ELR (cell line): ENCODE measurements around the gene CETP.
A peak's percentile ranks its signal among the peaks of the same experiment; 100 is the strongest.
"Not testable (repeated sequence)": the region's sequence is repeated elsewhere in the genome, so short reads cannot be mapped to it uniquely, and the experiment has no call there.

Source experiments
- DNase-seq: peaks from one replicate; pipeline ENCODE4 v3.0.0-alpha.2; 2015; ENCODE audit warnings: low read depth

CETP gene

GRCh38 chr16:56981729-56982271 is 20.1 kb downstream of the CETP start:
- DNase-seq: no peak

- no peak for DNase-seq
Observed at GRCh38 chr16:56982695-56983094, 20.9 kb downstream of the CETP start.

GRCh38 chr16:56983211-56983751 is 21.5 kb downstream of the CETP start:
- DNase-seq: no peak

- DNase-seq: no peak
Observed at GRCh38 chr16:56984639-56985038, 22.9 kb downstream of the CETP start.

- peak; percentile 91 for DNase-seq
Observed at GRCh38 chr16:56985288-56985961, 23.7 kb downstream of the CETP start.

GRCh38 chr16:56985962-56986360 is 24.2 kb downstream of the CETP start:
- DNase-seq: no peak

GRCh38 chr16:56986361-56986760 is 24.6 kb downstream of the CETP start:
- DNase-seq: no peak

- not testable (repeated sequence) for DNase-seq
Observed at GRCh38 chr16:56986908-56987307, 25.2 kb downstream of the CETP start.

- DNase-seq: no peak
Observed at GRCh38 chr16:56987692-56988091, 25.9 kb downstream of the CETP start.

GRCh38 chr16:56988161-56988947 is 26.6 kb downstream of the CETP start:
- no peak for DNase-seq

- peak; percentile 91 for DNase-seq
Observed at GRCh38 chr16:56988948-56989945, 27.5 kb downstream of the CETP start, which contains the start of gene NLRC5. Gene NLRC5, plus strand, starts transcription at chr16:56989557. Its CDS starts 31,156 bp downstream, at chr16:57020713.

- no peak for DNase-seq
Observed at GRCh38 chr16:56989988-56990387, 28.2 kb downstream of the CETP start.

- DNase-seq: no peak
Observed at GRCh38 chr16:56990407-56991286, 28.9 kb downstream of the CETP start.

- DNase-seq: not testable (repeated sequence)
Observed at GRCh38 chr16:56992431-56992830, 30.7 kb downstream of the CETP start.

- no peak for DNase-seq
Observed at GRCh38 chr16:56993204-56993603, 31.5 kb downstream of the CETP start.

GRCh38 chr16:56994311-56994710 is 32.6 kb downstream of the CETP start:
- DNase-seq: no peak

- DNase-seq: no peak
Observed at GRCh38 chr16:56995136-56995805, 33.5 kb downstream of the CETP start.

GRCh38 chr16:56997264-56997663 is 35.5 kb downstream of the CETP start:
- no peak for DNase-seq

- no peak for DNase-seq
Observed at GRCh38 chr16:56997931-56998330, 36.2 kb downstream of the CETP start.

- no peak for DNase-seq
Observed at GRCh38 chr16:56998352-56998751, 36.6 kb downstream of the CETP start.
